NCI-H774 (cell line): ENCODE data around the gene TES.
"Not testable (repeated sequence)": the region's sequence is repeated elsewhere in the genome, so short reads cannot be mapped to it uniquely, and the experiment has no call there.

Experiments
- DNase-seq: peaks from one replicate; lab custom pipeline; 2025; lab: John Stamatoyannopoulos, UW

TES gene

DNA sequence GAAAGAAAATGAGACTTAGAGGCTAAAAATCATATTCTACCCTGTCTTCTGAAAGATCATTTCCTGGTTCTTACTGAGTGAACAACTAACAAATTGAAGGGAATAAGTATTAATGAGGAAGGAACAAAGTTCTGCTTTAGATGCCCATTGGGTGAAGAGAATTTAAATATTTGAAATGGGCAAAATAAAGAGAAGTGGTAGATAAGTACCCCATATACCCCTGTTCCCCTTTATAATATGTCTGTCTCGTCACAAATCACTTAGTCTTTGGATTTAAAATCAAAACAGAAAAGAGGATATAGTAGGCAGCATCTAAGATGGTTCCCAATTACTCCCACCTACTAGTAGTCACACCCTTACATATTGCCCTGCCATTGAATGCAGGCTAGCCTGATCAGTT lies 13.2 kb downstream of the TES start:
- no peak for DNase-seq

DNA sequence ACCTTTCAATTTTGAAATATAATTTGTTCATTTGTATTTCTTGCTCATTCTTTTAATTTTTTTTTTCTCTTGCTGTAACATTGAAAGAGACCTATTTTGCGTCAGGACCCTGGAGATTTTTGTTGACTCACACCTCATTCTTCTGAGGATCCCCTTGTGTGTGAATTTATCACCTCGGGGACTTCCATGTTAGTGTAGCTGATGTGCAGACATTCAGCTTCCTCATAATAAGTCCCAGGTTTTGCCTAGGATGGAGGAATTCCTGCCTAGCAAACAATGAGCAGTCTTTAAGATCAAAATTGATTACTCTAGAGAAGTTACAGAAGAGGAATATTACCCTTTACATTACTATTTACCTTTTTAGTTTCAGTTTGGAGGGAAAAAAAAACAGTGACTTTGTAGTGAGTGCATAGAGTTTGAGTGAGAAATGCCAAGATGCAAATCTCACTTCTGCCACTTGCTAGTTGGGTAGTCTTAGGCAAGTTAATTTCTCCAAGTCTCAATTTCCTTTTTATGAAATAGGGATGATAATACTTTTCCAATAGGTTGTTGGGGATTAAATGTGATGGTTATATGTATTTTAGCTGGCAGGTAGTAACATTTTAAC lies 14.3 kb downstream of the TES start:
- no peak for DNase-seq

DNA sequence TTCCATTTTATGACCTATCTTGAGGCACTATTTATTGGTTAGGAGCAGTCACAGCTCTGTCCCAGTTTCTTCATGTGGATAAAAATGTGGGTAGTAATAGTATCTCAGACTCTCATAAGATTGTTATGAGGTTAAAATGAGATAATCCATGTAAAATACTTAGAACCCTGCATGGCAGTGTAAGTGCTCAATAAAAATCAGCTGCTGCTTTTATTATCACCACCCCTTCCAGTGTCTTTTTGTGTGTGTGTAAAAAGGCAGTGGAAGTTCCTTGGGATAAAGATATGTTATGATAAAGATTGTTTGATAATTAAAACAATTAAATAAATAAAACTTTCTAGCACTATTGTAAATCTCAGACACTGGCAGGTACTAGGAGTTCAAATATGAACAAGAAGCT lies 15.5 kb downstream of the TES start:
- DNase-seq: no peak

DNA sequence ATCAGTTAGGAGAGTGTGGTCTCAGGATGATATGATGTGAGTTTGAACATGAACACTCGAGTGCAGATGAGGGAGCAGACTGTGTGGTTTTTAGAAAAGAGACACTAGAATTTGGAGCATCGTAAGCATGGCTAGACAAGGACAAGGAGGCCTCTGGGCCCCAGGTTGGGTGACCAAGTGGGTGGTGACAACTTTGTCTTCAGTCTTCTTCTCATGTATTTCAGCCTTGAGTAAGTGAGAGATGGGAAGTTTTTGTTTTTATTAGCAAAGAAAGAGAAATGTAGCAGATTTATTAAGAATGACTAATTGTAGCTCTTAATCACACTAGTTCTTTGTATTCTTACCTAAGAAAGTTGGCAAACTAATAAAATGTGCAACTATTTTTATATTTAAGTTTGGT lies 16.3 kb downstream of the TES start:
- no peak for DNase-seq

DNA sequence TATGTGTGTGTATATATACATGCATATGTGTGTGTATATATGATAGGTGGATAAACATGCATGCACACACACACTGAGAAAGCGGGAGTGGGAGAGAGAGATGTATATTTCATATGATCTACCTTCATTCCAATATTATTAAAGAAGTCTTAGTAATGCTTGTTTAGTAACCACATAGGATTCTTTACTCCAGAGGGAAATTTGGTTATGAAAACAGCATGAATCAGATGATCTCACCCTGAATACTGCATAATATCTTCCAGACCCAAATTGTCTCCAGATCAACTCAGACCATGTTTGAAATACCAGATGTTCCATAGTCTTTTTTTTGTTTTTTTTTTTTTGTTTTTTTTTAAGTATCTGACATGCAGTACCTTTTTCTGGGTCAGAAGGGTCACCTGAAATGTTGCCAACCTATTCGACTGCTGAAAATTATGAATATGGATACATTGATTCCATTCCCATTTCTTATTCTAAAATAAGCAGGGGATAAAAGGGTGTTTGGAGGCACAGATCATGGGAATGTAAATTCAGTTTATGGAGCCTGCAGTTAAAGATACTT lies 17.4 kb downstream of the TES start:
- DNase-seq: no peak

DNA sequence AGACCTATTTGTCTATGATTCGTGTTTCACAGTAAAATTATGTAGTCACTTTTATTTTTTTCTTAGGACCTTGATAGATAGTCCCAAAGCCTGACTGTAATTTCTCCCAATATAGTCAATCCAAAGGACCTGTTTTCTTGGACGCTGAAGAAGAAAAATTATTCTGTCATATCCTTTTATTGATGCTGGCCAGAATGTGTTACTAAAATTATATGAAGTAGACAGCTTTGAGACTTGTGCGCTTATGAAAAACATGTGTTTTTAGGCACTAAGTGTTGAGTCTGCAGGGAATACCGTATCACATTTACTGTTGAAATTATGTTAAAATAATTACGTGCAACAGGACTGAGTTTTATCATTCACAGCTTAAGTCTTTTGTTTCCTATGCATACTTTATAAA lies 17.9 kb downstream of the TES start:
- DNase-seq: no peak

DNA sequence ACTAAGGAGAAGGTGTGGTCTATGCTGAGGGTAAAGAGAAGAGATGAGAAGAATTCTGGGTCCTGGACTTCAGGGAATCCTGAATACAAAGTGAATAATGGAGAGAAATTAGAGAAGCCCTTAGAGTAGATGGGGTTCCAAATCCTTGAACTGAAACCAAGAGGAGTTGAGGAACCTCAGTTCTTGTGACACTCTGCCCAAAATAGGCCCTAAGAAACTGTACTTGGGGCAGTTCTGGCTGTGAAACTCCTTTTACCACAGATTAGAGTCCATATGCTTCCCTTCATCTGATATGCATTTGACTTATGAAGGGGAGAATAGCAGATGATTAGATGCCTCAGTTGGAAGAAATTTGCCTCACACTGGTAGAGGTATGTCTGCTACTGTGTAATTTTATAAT lies 19.0 kb downstream of the TES start:
- DNase-seq: no peak

DNA sequence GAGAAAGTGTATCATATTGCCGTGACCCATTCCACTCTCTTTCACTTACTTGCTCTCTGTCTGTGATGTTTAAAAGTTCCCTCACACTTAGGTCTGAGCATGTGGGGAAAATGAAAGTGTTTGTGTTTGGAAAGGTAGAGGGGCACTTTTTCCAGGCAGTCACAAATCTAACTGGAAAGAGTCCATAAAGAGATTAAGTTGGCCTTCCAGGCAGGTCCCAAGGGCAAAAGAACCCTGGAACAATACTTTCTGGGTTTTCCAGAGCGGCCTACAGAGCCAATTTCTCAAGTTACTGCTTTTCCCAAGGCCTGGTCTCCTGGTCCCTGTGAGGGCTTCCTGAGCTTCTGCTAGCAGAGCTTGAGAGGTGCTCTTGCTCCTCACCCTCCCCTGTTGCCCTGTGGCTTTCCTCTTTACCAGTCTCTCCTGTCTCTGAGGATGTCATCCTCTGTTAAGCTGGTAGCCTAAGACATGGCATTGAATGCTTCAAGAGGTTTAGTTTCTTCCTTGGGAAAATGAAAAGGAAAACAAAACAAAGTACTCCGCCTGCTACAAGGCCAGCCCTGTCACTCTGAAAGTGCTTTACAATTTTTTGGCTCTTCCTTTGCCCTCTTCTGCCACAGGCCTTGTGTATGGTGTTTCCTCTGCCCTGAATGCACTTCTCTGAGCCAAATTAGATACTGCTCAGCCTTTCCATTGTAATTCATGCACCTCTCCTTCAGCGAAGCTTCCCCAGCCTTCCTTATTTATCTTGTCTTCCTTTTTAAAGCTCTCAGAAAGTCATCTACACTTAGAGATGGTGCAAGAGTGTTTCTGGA lies 20.1 kb downstream of the TES start:
- no peak for DNase-seq

DNA sequence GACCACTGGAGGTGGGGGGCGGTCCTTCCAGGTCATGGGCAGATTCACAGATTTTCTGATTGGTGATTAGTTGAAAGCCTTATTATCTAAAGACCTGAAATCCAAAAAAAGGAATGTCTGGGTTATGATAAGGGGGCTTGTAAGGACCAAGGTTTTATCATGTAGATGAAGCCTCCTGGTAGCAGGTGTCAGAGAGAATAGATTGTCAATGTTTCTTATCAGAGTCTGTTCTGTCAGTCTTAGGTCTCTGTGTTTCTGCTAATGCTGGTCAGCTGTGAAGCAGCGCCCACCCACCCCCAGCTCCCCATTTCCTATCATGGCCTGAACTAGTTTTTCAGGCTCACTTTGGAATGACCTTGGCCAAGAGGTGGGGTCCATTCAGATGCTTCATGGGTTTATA lies 21.2 kb downstream of the TES start:
- no peak for DNase-seq

DNA sequence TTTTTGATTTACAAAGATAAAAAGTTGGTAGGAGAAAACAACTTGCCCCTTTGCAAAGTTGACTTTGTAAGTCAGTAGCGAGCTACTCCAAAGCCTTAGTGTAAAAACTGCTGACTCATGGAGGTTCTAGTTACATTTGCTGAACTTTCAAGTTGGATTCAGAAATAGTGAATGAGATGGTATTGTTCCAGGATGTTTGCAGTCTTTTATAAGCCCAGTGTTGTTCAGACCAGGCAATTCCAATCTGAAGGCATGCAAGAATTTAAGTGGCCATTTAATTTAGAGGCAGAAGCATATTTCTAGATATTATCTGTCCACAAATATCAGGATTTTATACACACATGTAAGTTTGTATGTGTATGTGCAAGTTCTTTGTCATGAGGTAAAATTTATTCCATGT lies 21.6 kb downstream of the TES start:
- DNase-seq: no peak

DNA sequence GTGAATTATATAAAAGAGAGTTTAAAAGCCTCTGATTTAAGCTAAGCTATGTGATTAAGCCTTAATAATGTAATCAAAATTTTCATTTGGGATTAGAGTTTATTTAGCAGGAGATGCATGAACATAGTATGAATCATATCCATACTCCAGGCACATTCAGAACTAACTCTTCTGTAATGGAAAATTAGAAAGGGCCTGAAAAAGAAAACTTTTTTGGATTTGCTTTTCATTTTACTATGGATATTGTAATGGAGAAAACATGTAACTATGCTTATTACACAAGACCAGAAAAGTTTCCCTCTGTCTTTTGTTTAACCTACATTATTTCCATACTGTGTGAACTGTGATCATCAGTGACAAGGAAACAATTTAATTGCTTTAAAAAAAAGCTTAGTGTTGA lies 22.0 kb downstream of the TES start:
- DNase-seq: no peak

DNA sequence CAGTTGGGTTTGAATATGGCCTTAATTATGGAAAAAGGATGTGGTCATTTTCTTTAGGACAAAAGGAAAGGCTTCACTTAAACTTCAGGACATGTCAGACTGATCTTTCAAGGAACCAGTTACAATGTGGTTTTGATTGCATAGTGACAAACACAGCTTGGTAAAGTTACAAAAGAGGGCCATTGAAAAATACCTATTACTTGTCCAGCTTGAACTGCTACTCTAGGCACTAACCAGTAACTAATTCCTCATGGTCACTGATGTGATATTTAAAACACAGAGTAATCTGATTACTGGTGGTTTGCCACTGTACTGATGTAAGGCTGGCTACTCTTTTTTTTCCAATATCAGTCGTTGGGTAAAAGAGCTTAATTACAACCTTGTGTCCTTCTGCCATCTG lies 22.6 kb downstream of the TES start:
- DNase-seq: no peak

DNA sequence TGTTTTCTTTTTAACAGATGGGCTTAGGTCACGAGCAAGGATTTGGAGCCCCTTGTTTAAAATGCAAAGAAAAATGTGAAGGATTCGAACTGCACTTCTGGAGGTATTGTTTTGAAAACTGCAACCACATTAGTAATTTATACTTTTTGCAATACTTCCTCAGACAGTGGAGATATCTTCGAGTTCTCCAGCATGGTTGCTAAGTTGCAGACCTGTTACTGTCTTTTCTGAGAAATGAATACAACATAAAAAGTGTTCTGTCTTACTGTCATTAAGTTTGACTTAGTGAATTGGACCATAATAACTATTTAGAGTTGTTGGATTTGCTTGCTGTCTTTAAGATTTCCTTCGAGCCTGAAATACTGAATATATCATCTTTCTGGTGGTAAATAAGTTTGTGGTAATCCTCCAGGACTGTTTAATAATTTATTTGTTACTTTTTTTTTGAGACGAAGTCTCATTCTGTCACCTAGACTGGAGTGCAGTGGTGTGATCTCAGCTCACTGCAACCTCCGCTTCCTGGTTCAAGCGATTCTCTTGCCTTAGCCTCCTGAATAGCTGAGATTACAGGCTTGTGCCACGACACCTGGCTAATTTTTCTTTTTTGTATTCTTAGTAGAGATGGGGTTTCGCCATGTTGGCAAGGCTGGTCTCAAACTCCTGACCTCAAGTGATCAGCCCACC lies 24.3 kb downstream of the TES start:
- no peak for DNase-seq

DNA sequence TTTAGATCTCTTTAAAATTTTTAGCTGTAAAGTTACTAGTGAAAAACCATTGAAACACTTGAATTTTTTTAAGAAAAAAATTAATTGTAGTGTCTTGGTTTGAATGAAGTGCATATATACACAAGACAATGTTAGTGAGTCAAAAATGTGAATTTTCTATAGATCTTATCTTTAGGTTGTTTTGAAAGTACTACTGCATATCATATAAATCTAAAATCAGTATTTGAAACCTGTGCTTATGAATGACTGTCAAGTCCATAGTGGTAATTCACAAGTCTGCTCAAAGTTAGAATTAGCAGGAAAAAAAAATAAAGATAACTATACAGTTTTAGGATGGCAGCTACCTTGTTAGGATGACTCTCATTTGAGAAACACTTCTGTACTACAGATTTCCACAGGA lies 25.0 kb downstream of the TES start:
- no peak for DNase-seq

DNA sequence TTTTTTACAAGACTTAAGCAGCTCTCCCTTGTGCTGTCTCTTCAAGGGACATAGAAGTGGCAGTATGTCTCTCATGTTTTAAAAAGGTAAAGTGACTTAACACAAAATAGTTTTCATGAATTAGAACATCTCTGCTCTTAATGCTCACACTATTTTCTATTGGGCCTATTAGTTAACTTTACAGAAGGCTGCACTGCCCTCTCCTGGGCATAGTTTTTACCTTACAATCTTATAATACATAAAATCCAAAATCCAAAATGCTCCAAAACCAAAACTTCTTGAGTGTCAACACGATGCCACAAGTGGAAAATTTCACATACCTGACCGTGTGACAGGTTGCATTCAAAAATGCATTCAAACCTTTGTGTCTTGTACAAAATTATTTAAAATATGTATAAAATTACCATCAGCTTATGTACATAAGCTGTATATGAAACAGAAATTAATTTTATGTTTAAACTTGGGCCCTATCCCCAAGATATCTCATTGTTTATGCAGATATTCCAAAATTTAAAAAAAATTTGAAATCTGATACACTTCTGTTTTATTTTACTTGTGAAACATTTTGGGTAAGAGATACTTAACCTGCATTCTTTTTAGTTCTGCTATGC lies 25.8 kb downstream of the TES start:
- no peak for DNase-seq

DNA sequence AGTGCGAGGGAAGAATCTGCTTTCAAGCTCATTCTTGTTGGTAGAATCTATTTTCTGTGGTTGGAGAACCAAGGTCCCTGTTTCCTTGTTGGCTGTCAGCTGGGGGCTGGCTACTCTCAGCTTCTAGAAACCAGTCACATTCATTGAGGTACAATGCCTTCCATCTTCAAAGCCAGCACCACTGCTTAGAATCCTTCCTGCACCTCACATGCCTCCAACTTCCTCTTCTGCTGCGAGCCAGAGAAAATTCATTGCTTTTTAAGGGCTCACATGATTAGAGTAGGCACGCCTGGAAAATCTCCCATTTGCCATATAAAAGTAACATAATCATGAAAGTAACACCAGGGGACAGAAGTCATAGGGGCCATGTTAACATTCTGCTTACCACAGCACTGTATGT lies 28.7 kb downstream of the TES start:
- DNase-seq: no peak

DNA sequence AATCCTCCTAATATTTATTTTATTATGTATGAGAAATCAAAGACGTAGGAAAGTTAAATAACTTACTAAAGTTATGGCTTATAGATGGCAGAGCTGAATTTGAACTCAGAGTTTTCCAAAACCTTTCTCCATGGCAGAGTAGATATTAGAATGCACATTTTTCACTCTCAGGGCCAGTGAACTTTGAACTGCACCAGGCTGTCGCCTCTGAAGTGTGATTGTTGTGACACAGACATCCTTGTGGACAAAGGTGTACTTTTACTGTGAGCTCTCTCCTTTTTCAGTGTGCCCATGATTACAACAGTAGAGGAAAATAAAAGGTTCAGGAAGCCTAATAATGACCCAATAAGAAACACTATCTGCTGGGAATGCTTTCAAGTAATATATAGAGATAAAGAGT lies 29.1 kb downstream of the TES start:
- DNase-seq: no peak

DNA sequence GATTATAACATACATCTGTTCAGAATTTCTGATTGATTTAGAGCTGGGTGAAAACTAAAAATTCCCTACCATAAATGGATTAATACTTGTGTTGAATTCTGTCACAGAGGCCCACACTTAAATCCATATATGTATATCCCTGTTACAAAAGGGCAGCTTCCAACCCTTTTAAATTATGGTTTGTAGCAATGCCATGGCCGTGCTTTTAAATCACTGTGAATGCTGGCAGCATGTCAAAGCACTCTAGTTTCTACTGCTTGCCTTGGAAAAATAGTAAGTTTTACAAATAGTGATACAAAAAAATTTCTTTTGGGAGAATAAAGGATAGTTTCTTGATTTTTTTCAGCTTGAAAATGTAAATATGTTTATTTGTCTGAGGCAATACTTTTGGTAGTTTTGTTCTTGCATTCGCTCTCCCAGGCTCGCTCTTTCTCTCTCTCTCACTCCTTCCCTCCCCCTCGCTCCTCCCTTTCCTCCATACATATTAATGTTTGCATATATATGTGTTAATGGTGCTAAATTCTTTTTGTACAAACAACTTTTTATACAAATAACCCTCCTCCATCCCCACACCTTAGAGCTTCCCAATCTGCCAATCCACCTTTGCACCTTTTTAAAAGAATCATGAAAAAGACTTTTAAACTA lies 29.8 kb downstream of the TES start:
- no peak for DNase-seq

DNA sequence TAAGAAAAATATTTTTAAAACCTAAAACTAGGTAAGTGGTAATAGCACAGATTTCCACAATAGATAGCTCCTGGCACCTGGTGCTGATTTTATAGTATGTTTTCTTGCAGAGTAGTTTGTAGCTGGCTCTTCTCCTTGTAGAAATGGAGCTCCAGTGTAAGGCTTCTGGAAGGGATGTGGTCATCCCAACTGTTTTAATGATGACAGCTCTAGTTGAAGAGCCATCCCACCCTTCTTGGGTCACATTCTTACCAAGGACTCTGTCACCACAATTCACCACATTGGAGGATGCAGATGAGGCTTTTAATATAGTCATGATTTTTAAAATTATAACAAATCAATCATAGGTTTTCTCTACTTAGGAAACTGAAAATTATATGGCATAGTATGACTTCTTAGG lies 31.0 kb downstream of the TES start:
- DNase-seq: no peak

DNA sequence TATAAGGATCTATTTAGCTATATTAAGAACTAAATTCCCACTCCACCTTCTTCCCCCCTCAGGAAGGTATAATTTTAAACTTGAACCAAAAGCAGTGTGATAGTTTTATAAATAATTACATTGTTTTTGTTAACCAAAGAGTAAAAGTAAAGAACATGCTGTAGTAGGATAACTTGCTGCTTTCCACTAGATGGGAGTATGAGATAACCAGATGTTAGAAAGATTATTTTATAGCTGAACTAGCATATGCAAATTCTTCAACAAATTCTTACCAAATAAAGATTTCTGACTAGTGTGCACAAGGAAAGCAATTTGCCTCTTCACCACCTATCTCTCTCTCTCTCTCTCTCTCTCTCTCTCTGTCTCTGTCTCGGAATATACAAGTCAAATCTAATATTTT lies 31.8 kb downstream of the TES start:
- DNase-seq: no peak

DNA sequence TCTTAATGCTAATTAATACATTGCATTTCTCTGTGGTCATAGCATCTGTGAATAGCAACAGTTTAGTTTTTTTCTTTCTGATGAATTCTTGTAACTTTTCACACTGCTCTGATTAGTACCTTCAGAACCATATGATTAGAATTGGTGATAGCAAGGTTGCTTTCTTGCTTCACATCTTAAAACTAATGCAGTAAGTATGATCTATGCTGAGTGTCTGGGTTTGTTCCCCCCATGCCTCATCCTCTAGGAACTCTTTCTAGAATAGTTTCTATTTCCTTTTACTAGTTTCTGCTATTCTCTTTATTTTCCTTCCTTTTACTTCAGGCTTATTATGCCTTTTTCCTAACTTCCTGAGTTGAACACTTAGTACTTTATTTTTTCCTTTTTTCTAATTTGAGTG lies 32.4 kb downstream of the TES start:
- no peak for DNase-seq

DNA sequence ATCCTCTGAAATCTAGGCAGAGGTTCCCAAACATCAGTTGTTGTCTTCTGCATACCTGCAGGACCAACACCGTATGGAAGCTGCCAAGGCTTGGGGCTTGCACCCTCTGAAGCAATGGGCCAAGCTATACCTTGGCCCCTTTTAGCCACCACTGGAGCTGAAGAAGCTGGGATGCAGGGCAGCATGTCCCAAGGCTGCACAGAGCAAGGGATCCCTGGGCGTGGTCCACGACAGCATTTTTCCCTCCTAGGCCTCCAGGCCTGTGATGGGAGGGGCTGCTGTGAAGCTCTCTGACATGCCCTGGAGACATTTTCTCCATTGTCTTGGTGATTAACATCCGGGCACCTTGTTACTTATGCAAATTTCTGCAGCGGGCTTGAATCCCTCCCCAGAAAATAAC lies 34.5 kb downstream of the TES start:
- DNase-seq: not testable (repeated sequence)
